BLaER1 (cell line): Measurements from ENCODE around the gene ICA1.
A peak's percentile ranks its signal among the peaks of the same experiment; 100 is the strongest.

ENCODE experiments used
- H3K27ac ChIP-seq: shearing (Covaris generic); formaldehyde crosslinking; 2 replicates; pipeline ENCODE4 v1.8.1; 2022
- H3K27me3 ChIP-seq: shearing (Covaris generic); formaldehyde crosslinking; 2 replicates; pipeline ENCODE4 v1.8.1; 2022
- H3K36me3 ChIP-seq: shearing (Covaris generic); formaldehyde crosslinking; 2 replicates; pipeline ENCODE4 v1.8.1; 2022
- H3K4me1 ChIP-seq: shearing (Covaris generic); formaldehyde crosslinking; 2 replicates; pipeline ENCODE4 v1.8.1; 2022
- H3K4me2 ChIP-seq: shearing (Covaris generic); formaldehyde crosslinking; 2 replicates; pipeline ENCODE4 v1.8.1; 2022
- H3K4me3 ChIP-seq: shearing (Covaris generic); formaldehyde crosslinking; 2 replicates; pipeline ENCODE4 v1.8.1; 2022
- H3K9ac ChIP-seq: shearing (Covaris generic); formaldehyde crosslinking; 2 replicates; pipeline ENCODE4 v1.8.1; 2022
- H3K9me3 ChIP-seq: shearing (Covaris generic); formaldehyde crosslinking; 2 replicates; pipeline ENCODE4 v1.8.1; 2022
- H4K20me1 ChIP-seq: shearing (Covaris generic); formaldehyde crosslinking; 2 replicates; pipeline ENCODE4 v1.8.1; 2022
- Cebpa-rat ChIP-seq: shearing (Covaris generic); IDR thresholded peaks from 2 replicates; pipeline ENCODE4 v1.8.1; 2022

Gene ICA1

GRCh38 chr7:8141070-8141469, 120.9 kb downstream of the ICA1 start:
- Histone ChIP-seq H3K27ac (no peak overlapping the region), H4K20me1 (no peaks in the 10 kb centered on the region), H3K4me3 (no peak overlapping the region), H3K4me1 (no peaks in the 10 kb centered on the region), H3K9me3 (no peaks in the 10 kb centered on the region), H3K4me2 (no peak overlapping the region), H3K9ac (no peak overlapping the region), H3K27me3 (no peaks in the 10 kb centered on the region), H3K36me3 (no peaks in the 10 kb centered on the region)
- TF ChIP-seq Cebpa-rat: no peak

DNA sequence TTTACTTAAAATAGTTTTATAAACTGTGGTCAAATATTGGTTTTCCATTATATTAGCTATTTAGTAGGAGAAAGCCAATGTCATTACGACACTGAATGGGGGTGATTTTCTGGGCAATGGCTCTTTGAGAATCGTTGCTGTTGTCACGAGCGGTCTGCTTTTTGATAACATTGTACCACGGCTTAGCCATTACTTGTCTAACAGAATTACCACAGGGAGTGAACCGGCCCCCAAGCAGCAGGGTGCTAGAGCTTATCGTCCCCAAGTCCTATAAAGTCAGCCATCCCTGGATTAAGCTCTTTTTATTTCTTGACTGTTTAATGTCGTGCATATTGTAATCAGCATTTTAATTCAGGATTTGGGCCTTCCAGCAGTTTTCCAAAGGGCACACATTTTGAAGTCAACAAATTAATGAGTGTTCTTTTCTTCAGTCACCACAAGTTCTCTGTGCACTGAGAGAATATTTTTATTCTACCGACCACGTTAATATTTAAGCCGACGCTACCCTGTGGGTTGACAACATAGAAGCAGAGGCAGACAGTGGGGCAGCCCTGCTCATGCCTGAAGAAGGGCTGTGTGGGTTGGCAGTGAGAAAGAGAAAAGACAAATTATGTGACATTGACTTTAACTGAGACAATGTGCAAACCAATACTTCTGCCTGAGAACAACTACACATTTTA, 125.8 kb downstream of the ICA1 start:
- Histone ChIP-seq H4K20me1 (no peaks in the 10 kb centered on the region), H3K4me2 (no peak overlapping the region), H3K36me3 (no peaks in the 10 kb centered on the region), H3K4me3 (no peak overlapping the region), H3K27me3 (no peaks in the 10 kb centered on the region), H3K4me1 (no peaks in the 10 kb centered on the region), H3K9ac (no peak overlapping the region), H3K9me3 (no peaks in the 10 kb centered on the region), H3K27ac (no peak overlapping the region)
- TF ChIP-seq Cebpa-rat: no peak

- Histone ChIP-seq H3K9me3 (no peaks in the 10 kb centered on the region), H4K20me1 (no peaks in the 10 kb centered on the region), H3K36me3 (no peaks in the 10 kb centered on the region), H3K27ac (no peak overlapping the region), H3K4me1 (no peaks in the 10 kb centered on the region), H3K4me3 (no peak overlapping the region), H3K4me2 (no peak overlapping the region), H3K9ac (no peak overlapping the region), H3K27me3 (no peaks in the 10 kb centered on the region)
- TF ChIP-seq Cebpa-rat: no peak
These were observed 126.5 kb downstream of the ICA1 start for GRCh38 chr7:8135417-8135816.

GRCh38 chr7:8134089-8134733, 127.8 kb downstream of the ICA1 start:
- TF ChIP-seq Cebpa-rat: no peak
- H3K4me2 ChIP-seq: no peak overlapping the region
- no peaks in the 10 kb centered on the region for H3K9me3 ChIP-seq
- no peak overlapping the region for H3K4me3 ChIP-seq
- no peaks in the 10 kb centered on the region for H3K36me3 ChIP-seq
- no peak overlapping the region for H3K27ac ChIP-seq
- H3K9ac ChIP-seq: no peak overlapping the region
- peaks cover 3% of the 10 kb centered on the region; the same call in 1 of the 2 replicates for H3K4me1 ChIP-seq
- no peaks in the 10 kb centered on the region for H4K20me1 ChIP-seq
- no peaks in the 10 kb centered on the region for H3K27me3 ChIP-seq

- TF ChIP-seq Cebpa-rat: no peak
- Histone ChIP-seq H3K4me1 (peaks cover 12% of the 10 kb centered on the region), H3K27me3 (no peaks in the 10 kb centered on the region), H3K9me3 (no peaks in the 10 kb centered on the region), H3K9ac (no peak overlapping the region), H3K4me3 (no peak overlapping the region), H3K36me3 (no peaks in the 10 kb centered on the region), H3K27ac (no peak overlapping the region), H3K4me2 (no peak overlapping the region), H4K20me1 (no peaks in the 10 kb centered on the region)
These were observed 128.6 kb downstream of the ICA1 start for GRCh38 chr7:8133188-8133848.

DNA sequence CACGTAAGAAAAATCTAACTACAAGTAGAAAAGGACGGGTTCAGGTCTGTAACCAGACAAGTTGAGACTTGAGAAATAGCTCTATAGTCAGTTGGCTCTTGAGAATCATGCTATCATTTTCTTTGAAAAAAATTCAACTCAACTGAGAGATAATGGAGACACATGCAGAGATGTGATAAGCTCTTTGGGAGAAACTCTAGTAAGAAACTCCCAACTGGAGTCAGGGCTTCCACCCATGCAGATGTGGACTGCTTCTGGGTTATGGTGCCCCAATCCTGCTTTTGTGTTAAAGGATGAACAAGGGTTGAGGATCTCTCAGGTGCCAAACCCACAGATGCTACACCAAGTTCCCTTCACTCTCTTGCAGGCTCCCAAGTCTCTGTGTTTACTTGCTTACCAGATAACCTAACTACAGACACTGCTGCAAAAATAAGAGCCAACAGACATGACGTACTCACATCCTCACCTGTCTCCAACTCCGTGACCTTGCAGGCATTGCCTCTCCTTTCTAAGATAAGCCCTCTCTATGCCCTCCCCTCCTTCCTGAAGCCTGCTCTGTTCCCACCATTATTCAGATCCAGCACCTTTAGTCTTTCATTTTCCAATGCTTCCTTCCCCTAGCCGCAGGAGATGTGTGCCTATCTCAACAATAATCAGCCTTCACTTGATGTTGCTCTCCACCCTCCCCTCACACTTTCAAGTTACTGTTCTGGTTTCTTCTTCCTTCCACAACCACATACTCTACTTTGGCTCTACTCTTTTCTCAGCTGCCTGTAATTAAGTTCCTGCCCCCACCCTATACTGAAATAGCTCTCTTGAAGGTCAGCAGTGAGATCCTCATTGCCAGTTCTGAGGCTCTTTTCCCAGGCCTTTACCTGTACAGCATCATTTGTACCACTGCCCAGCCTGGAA, 130.0 kb downstream of the ICA1 start:
- no peak overlapping the region for H3K9ac ChIP-seq
- no peak overlapping the region for H3K4me3 ChIP-seq
- peaks cover 13% of the 10 kb centered on the region for H3K4me1 ChIP-seq
- H3K27me3 ChIP-seq: no peaks in the 10 kb centered on the region
- no peak overlapping the region for H3K4me2 ChIP-seq
- H3K36me3 ChIP-seq: no peaks in the 10 kb centered on the region
- no peaks in the 10 kb centered on the region for H4K20me1 ChIP-seq
- TF ChIP-seq Cebpa-rat: no peak
- H3K9me3 ChIP-seq: no peaks in the 10 kb centered on the region
- H3K27ac ChIP-seq: no peak overlapping the region

DNA sequence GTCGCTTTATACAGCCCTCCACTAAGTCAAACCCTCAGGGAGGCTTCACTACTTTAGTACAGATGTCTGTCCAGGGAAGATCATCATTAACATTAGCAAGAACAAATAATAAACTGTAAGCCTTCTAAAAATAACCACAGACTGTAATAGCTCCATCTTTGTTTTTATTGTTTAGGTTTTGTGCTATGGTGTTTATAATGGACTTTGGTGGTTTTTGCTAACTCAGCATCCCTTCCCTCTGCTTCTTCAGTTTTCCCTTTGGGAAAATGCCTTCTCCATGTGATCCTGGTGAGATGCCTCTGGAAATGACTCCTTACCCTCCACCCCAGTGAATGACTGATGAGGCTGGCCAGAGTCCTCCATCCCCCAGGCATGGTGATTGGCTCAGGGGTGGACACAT, 131.3 kb downstream of the ICA1 start:
- Histone ChIP-seq H3K27me3 (no peaks in the 10 kb centered on the region), H3K4me1 (peaks cover 22% of the 10 kb centered on the region), H3K9me3 (no peaks in the 10 kb centered on the region), H3K36me3 (no peaks in the 10 kb centered on the region), H4K20me1 (no peaks in the 10 kb centered on the region), H3K4me3 (no peak overlapping the region), H3K4me2 (no peak overlapping the region), H3K27ac (no peak overlapping the region), H3K9ac (no peak overlapping the region)
- TF ChIP-seq Cebpa-rat: no peak

DNA sequence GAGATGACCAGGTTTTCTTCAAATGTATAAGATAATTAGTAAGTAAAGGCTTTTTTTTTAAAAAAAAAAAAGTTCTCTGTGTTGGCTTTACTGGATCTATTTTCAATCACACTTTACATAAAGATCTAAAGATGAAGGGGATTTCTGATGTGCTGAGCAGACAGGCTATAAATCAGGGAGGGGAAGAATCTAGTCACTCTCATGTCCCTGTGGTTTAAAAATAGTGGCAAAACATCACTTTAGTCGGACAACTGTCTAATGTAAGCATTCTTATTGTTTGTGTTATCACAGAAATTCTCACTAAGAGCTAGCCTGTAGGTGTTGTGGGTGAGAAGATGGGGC, 132.7 kb downstream of the ICA1 start:
- Histone ChIP-seq H3K27me3 (no peaks in the 10 kb centered on the region), H4K20me1 (no peaks in the 10 kb centered on the region), H3K36me3 (no peaks in the 10 kb centered on the region), H3K9me3 (no peaks in the 10 kb centered on the region), H3K4me1 (peaks cover 31% of the 10 kb centered on the region), H3K4me3 (no peak overlapping the region), H3K9ac (no peak overlapping the region), H3K27ac (no peak overlapping the region), H3K4me2 (peak overlapping the region; percentile 48)
- no peak for TF ChIP-seq Cebpa-rat

DNA sequence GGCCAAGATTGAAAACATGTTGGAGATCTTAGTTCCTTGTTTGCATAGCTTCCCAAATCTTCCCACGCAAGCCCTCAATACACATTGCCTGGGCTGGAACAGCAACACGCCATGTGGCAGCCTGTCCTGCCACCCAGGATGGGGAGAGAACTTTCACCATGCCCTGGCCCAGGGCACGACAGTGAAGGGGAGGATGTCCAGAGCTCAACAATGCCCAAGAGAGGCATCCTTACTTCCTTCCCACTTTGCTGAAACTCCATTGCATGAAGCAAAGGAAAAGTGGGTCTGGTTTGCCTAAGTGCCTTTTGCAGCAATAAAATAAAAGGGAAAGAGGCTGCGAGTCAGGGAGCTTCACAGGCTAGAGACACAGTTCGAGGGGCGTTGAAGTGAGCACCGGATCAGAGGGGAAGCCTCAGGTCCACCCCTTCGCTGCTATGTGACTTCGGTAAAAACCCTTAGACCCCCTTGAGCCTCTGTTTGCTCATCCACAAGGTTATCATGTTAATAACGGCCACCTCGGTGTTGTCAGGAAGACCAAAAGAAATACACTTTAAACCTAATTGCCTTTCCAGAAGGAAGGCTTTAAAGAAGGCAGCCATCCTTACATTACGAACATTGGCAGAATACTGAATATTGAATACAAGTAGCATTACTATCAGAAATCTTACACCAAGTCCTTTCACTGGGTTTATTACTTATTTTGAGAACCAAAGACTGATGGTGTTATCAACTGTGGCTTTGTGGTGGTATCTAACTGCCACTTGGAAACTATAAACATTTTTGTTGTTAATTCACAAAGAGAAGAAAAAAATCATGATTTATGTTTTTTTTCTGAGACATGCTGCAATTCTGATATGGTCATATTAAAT, 133.3 kb downstream of the ICA1 start:
- Histone ChIP-seq H3K9ac (no peak overlapping the region), H3K4me2 (peak overlapping the region; percentile 48), H3K4me1 (peaks cover 31% of the 10 kb centered on the region), H3K27me3 (no peaks in the 10 kb centered on the region), H3K27ac (no peak overlapping the region), H3K4me3 (no peak overlapping the region), H3K9me3 (no peaks in the 10 kb centered on the region), H4K20me1 (no peaks in the 10 kb centered on the region), H3K36me3 (no peaks in the 10 kb centered on the region)
- no peak for TF ChIP-seq Cebpa-rat
